Mucosa of rectum (tissue), 2 donors: ENCODE results near the gene CFAP69.

Experiments
- H3K27ac ChIP-seq, 2 donors: one replicate each; pipeline ENCODE4 v1.7.0; 2013; ENCODE audit warnings: inconsistent platforms in 2 of 2, low read depth in 2 of 2, low read length in 2 of 2
- H3K27me3 ChIP-seq, 2 donors: one replicate each; pipeline ENCODE4 v1.7.0; 2013; ENCODE audit warnings: low read length in 2 of 2; ENCODE audit not compliant: control insufficient read depth in 2 of 2, insufficient read depth in 2 of 2
- H3K36me3 ChIP-seq, 2 donors: one replicate each; pipeline ENCODE4 v1.7.0; 2013; ENCODE audit warnings: low read length in 2 of 2; ENCODE audit not compliant: control insufficient read depth in 2 of 2, insufficient read depth in 2 of 2
- H3K4me1 ChIP-seq, 2 donors: one replicate each; pipeline ENCODE4 v1.7.0; 2013; ENCODE audit warnings: low read length in 2 of 2, mild to moderate bottlenecking in 1 of 2; ENCODE audit not compliant: control insufficient read depth in 2 of 2, insufficient read depth in 2 of 2
- H3K4me3 ChIP-seq, 2 donors: one replicate each; pipeline ENCODE4 v1.7.0; 2013; ENCODE audit warnings: low read length in 2 of 2
- H3K9ac ChIP-seq, 2 donors: one replicate each; pipeline ENCODE4 v1.7.0; 2013; ENCODE audit warnings: low read length in 2 of 2, low read depth in 1 of 2, mild to moderate bottlenecking in 1 of 2
- H3K9me3 ChIP-seq, 2 donors: one replicate each; pipeline ENCODE4 v1.7.0; 2013; ENCODE audit warnings: low read length in 2 of 2; ENCODE audit not compliant: control insufficient read depth in 2 of 2
- donor health status: healthy.
- donor health status: Normal muscosa, but diverticular disease.

CFAP69 gene

DNA sequence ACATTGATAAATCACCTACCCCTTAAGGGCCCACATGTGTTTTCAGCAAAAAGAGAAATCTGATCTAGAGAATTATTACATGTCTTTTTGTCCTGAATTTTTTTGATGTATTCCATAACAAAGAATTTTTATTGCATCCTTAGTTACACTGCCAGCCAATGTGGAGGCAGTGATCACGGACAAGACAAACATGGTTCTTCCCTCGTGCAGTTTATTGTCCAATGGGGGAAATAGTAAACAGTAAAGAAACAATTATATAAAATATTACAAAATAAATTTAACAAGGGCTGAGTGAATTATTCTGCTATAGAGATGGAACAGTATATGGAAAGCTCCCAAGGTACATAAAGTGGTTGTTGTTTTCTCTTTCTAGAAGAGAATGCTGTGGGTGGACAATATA lies 31.5 kb upstream of the CFAP69 start:
- H3K36me3 ChIP-seq = no peaks in the 10 kb centered on the region
- H3K9me3 ChIP-seq = no peaks in the 10 kb centered on the region
- H3K9ac ChIP-seq = no peak overlapping the region
- peak overlapping the region in 1 of 2 donors; percentile 2 for H3K4me3 ChIP-seq
- H3K27ac ChIP-seq = no peak overlapping the region
- H3K27me3 ChIP-seq = no peaks in the 10 kb centered on the region
- H3K4me1 ChIP-seq = peaks cover 3 to 5% of the 10 kb centered on the region in 2 donors

DNA sequence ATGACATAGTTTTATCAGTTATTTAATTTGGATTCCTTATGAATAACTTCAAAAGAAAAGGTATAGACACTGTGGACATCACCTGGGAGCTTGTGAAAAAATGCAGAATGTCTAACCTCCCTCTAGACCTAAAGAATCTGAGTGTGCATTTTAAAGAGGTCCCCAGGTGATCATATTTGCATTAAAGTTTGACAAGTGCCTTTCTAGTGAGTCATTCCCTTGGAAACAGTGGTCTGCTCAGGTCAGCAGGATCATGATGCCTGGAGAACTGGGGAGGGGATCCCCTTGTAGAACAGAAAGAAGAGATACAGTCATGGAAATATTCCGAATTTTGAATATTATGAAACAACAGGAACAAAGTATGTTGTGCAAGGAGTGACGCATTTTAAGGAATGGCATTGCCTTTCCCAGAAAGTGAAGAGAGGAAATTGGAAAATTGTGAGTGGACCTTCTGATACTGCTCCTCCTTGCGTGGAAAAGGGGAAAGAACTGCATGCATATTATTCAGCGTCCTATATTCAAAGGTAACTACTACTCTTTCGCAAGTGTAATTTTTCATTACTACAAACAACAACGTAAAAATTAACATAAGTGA lies 28.8 kb upstream of the CFAP69 start:
- Histone ChIP-seq H3K9me3 (no peaks in the 10 kb centered on the region), H3K27me3 (no peaks in the 10 kb centered on the region), H3K36me3 (no peaks in the 10 kb centered on the region), H3K4me3 (no peak overlapping the region), H3K4me1 (peaks cover under 1 to 3% of the 10 kb centered on the region in 2 donors), H3K9ac (no peak overlapping the region), H3K27ac (no peak overlapping the region)

DNA sequence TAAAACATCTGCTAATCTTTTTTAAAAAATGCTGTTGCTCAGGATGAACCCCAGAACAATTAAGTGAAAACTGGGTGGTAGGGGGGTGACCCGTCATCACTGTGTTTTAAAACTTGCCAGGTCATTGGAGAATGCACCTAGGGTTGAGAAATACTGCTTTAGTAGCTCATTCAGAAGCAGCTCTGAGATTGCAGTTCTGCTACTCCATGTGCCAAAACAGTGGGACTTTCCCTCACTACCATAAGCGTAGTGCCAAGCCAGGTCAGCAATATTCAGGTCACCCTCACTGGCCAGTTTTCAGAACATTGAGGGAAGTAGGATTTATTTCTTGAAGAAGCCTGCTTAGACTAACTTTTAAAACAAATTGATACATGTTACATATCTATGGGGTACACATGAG lies 28.2 kb upstream of the CFAP69 start:
- no peak overlapping the region for H3K27ac ChIP-seq

DNA sequence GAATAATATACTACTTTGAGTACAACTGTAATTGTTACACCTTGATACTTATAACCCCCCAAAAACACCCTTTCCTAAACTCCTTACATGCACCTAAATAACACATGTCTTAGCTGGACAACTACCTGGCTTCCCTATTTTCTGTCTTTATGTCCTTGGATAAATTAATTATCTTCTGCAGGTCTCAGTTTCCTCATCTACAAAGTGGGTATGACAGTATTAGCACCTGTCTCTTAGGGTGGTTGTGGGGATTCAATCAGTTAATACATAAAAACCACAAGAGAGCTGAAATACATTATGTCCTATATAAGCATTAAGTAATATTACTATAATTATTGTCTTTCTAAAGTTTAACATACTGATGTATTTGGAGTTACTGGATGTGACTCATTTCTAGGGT lies 22.6 kb upstream of the CFAP69 start:
- no peaks in the 10 kb centered on the region for H3K9me3 ChIP-seq
- peaks cover 0 to 3% of the 10 kb centered on the region in 2 donors for H3K4me1 ChIP-seq
- H3K27me3 ChIP-seq = no peaks in the 10 kb centered on the region
- no peak overlapping the region for H3K27ac ChIP-seq
- no peak overlapping the region for H3K4me3 ChIP-seq
- no peak overlapping the region for H3K9ac ChIP-seq
- peaks cover 0 to 6% of the 10 kb centered on the region in 2 donors for H3K36me3 ChIP-seq

More for the DNA sequence above, 28.2 kb upstream of the CFAP69 start:
- Histone ChIP-seq H3K9me3 (no peaks in the 10 kb centered on the region), H3K27me3 (no peaks in the 10 kb centered on the region), H3K4me3 (no peak overlapping the region), H3K9ac (no peak overlapping the region), H3K4me1 (peaks cover 0 to 3% of the 10 kb centered on the region in 2 donors), H3K36me3 (no peaks in the 10 kb centered on the region)

DNA sequence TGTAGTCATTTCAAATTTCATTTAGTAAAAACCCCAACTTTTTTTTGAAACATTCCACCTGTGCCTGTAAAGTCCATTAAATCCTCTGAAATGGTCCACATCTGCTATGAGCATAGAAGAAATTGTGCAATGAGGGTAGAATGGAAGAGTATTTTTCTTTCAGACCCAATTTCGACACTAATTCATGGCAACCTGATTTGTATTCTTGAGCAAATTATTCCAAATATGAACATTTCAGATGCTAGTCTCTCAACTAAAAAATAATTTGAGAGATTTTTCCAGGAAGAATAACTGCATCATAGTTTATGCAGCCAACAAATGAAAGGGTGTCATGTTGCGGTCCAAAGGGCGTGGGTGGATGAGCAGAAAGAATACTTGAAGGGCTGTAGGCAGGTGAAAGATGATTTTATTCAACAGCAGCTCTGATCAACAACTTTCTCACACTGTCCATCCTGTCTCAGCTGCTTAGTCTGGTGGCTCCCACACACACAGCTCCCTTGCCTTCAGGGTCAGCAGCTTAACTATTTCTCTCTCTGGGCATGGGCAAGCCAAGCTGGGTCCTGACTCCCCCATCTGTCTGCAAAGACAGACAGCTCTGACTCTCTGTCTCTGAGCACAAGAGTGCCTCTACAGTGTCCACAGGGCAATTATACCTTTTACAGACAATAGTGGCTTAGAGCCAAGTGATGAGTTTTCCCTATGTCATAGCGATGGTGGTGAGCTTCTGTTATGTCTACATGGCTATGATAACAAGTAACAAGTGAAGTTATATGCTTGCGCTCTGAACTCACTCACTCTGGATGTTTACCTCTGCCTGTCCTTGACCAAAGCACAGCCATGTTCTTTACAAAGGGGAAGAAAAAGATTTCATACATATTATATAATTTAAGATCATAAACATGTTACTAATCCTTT lies 21.9 kb upstream of the CFAP69 start:
- H3K4me3 ChIP-seq = no peak overlapping the region
- H3K4me1 ChIP-seq = peaks cover 0 to 3% of the 10 kb centered on the region in 2 donors
- peak overlapping the region in 1 of 2 donors; percentile 9 for H3K27ac ChIP-seq
- no peaks in the 10 kb centered on the region for H3K9me3 ChIP-seq
- H3K27me3 ChIP-seq = no peaks in the 10 kb centered on the region
- peaks cover 0 to 6% of the 10 kb centered on the region in 2 donors for H3K36me3 ChIP-seq
- H3K9ac ChIP-seq = no peak overlapping the region

DNA sequence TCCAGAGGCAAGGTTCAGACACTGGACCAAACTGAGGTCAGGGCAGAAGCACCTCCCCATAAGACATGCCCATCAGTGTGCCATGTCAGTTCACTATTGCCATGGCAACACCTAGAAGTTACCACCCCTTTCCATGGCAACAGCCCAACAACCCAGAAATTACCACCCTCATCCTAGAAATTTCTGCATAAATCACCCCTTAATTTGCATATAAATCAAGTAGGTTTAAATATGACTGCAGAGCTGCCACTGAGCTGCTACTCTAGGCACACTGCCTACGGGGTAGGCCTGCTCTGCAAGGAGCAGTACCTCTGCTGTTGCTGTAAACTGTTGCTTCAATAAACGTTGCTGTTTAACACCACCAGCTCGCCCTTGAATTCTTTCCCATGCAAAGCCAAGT lies 20.8 kb upstream of the CFAP69 start:
- Histone ChIP-seq H3K4me1 (peaks cover 0 to 5% of the 10 kb centered on the region in 2 donors), H3K36me3 (peaks cover 0 to 6% of the 10 kb centered on the region in 2 donors), H3K9ac (no peak overlapping the region), H3K9me3 (no peaks in the 10 kb centered on the region), H3K27ac (no peak overlapping the region), H3K27me3 (no peaks in the 10 kb centered on the region), H3K4me3 (no peak overlapping the region)

DNA sequence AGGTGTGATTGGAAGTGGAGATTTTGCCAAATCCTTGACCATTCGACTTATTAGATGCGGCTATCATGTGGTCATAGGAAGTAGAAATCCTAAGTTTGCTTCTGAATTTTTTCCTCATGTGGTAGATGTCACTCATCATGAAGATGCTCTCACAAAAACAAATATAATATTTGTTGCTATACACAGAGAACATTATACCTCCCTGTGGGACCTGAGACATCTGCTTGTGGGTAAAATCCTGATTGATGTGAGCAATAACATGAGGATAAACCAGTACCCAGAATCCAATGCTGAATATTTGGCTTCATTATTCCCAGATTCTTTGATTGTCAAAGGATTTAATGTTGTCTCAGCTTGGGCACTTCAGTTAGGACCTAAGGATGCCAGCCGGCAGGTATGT lies 19.8 kb upstream of the CFAP69 start:
- Histone ChIP-seq H3K27ac (no peak overlapping the region), H3K36me3 (peaks cover 0 to 6% of the 10 kb centered on the region in 2 donors), H3K9ac (no peak overlapping the region), H3K4me3 (no peak overlapping the region), H3K4me1 (peaks cover 0 to 7% of the 10 kb centered on the region in 2 donors), H3K27me3 (no peaks in the 10 kb centered on the region), H3K9me3 (no peaks in the 10 kb centered on the region)

DNA sequence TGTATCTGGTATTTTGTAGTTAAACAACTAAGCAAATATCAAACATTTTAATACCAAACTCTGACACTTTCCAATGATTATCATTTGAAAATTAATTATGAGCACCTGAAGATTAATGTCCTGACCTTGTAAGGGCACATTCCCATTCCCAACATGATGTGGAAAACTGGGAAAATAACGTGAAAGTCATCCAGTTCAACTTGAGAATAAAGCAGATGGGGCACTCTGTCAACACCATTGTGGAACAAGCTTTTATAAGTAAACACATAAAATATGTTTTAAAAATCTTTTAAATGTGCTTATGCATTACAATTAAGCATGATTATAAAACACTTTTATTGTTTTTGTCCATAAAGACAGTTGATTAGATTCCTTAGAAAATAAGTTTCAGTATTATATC lies 19.4 kb upstream of the CFAP69 start:
- Histone ChIP-seq H3K9ac (no peak overlapping the region), H3K4me1 (peaks cover 0 to 7% of the 10 kb centered on the region in 2 donors), H3K36me3 (peaks cover 0 to 6% of the 10 kb centered on the region in 2 donors), H3K27ac (no peak overlapping the region), H3K4me3 (no peak overlapping the region), H3K9me3 (no peaks in the 10 kb centered on the region), H3K27me3 (no peaks in the 10 kb centered on the region)

DNA sequence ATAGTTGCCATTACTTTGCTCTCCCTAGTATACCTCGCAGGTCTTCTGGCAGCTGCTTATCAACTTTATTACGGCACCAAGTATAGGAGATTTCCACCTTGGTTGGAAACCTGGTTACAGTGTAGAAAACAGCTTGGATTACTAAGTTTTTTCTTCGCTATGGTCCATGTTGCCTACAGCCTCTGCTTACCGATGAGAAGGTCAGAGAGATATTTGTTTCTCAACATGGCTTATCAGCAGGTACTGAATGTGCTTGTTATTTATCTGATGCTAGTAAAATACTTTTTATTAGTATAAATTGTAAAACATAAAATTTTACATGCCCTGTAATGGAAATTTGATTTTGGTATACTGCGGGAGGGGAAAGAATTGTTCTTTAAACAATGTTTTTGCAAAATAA lies 17.7 kb upstream of the CFAP69 start:
- Histone ChIP-seq H3K4me3 (no peak overlapping the region), H3K36me3 (peaks cover 0 to 6% of the 10 kb centered on the region in 2 donors), H3K27me3 (no peaks in the 10 kb centered on the region), H3K9ac (no peak overlapping the region), H3K4me1 (peaks cover 0 to 7% of the 10 kb centered on the region in 2 donors), H3K27ac (no peak overlapping the region), H3K9me3 (no peaks in the 10 kb centered on the region)

DNA sequence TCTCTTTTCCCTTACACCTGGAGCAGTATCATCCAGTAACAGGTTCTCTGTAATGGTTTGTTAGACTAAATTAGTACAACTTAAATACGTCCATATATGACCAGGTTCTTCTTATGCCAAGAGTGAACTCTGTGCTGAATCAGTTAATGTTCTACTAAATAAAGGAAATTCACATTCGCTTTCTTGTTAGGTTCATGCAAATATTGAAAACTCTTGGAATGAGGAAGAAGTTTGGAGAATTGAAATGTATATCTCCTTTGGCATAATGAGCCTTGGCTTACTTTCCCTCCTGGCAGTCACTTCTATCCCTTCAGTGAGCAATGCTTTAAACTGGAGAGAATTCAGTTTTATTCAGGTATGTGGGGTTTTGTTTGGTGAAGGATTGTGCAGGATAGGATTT lies 15.3 kb upstream of the CFAP69 start:
- Histone ChIP-seq H3K9ac (peak overlapping the region in 1 of 2 donors; percentile 51), H3K4me1 (peaks cover 0 to 5% of the 10 kb centered on the region in 2 donors), H3K27me3 (no peaks in the 10 kb centered on the region), H3K4me3 (peak overlapping the region in 1 of 2 donors; percentile 62), H3K36me3 (peaks cover 0 to 6% of the 10 kb centered on the region in 2 donors), H3K27ac (peak overlapping the region; percentile 64 to 75), H3K9me3 (no peaks in the 10 kb centered on the region)
